HL-60 (cell line): ENCODE measurements around the gene CANX.
A peak's percentile ranks its signal among the peaks of the same experiment; 100 is the strongest.

ENCODE experiments used
- DNase-seq, 2 experiments: peaks; one replicate each; pipeline ENCODE4 v3.0.0-alpha.2; 2010 to 2020; ENCODE audit warnings: low read depth in 1 of 2, low spot score in 1 of 2
- H3K27ac ChIP-seq: fragments of 250-450 bp; sonication (Bioruptor Pico); replicated peaks from 2 replicates; pipeline ENCODE4 v1.5.1; 2020; ENCODE audit warnings: mild to moderate bottlenecking, moderate library complexity
- H3K27me3 ChIP-seq: fragments of 250-450 bp; sonication (Bioruptor Pico); 2 replicates; pipeline ENCODE4 v1.5.1; 2021; ENCODE audit warnings: mild to moderate bottlenecking, moderate library complexity; ENCODE audit not compliant: insufficient read depth, poor library complexity, severe bottlenecking
- H3K4me3 ChIP-seq: replicated peaks from 2 replicates; pipeline ENCODE4 v1.5.1; 2011; ENCODE audit warnings: mild to moderate bottlenecking, control low read depth, low read length; ENCODE audit not compliant: insufficient read depth
- CTCF ChIP-seq: IDR thresholded peaks from one replicate; pipeline ENCODE4 v1.5.1; 2011; ENCODE audit warnings: low read length, control low read depth, inconsistent platforms; ENCODE audit not compliant: insufficient read depth
- GABPA ChIP-seq: IDR thresholded peaks from 2 replicates; pipeline ENCODE4 v1.6.1; 2012; ENCODE audit warnings: low read depth
- POLR2AphosphoS5 ChIP-seq: IDR thresholded peaks from 2 replicates; pipeline ENCODE4 v1.6.1; 2012; ENCODE audit warnings: low read depth
- SPI1 ChIP-seq: IDR thresholded peaks from 2 replicates; pipeline ENCODE4 v1.6.1; 2012; ENCODE audit warnings: low read depth, mild to moderate bottlenecking, borderline replicate concordance
- TF ChIP-seq, protein P1 (sequence below): IDR thresholded peaks from 2 replicates; pipeline ENCODE4 v1.6.1; 2012; ENCODE audit warnings: low read depth; ENCODE audit not compliant: insufficient replicate concordance

The CANX gene

DNA sequence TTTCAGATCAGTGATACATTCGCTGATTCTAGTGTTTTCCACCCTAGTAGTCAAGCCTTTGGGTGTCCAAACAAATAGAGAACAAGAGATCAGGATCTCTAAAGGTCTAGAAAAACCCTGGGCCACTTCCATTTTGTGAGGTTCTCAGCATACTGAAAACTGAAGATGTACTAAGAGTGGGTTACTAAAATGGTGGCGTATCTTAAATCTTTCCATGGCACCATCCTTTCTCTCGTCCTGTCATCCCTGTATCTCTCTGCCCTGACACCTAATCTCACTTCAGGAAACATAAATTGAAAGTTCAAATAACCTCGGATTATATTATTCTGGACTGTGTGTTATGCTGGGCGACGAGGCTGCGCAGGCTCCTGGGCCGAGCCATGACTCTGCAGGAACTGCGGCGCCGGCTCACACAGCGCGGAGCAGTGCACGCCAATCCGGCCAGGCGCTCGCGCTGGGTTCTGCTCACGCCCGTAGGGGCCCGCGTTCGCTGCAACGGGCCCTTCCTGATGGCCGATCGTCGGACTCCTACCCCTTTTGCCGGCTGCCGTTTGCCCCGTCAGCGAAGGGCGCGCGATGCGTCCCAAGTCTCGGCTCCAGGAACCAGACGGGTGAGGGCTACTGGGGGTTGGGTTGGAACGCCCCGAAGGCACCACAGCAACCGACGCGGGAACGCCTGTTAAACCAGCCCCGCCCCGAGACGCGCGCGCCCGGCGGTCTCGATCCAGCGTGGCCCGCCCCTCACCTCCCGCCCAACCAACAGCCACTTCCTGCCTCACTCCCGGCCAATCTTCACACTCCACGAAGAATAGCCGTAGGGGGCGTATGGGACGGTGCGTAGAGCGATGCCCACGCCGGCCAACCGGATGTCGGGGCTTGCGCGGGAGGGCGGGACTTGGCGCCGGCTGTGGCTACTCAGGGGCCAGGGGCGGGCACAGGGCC lies 503 bp upstream of the CANX start:
- no peak for TF ChIP-seq CTCF
- TF ChIP-seq GABPA = peak; percentile 48; the same call in 1 of the 2 replicates
- TF ChIP-seq POLR2AphosphoS5 = peak; percentile 77; the same call in 1 of the 2 replicates
- TF ChIP-seq, protein P1, sequence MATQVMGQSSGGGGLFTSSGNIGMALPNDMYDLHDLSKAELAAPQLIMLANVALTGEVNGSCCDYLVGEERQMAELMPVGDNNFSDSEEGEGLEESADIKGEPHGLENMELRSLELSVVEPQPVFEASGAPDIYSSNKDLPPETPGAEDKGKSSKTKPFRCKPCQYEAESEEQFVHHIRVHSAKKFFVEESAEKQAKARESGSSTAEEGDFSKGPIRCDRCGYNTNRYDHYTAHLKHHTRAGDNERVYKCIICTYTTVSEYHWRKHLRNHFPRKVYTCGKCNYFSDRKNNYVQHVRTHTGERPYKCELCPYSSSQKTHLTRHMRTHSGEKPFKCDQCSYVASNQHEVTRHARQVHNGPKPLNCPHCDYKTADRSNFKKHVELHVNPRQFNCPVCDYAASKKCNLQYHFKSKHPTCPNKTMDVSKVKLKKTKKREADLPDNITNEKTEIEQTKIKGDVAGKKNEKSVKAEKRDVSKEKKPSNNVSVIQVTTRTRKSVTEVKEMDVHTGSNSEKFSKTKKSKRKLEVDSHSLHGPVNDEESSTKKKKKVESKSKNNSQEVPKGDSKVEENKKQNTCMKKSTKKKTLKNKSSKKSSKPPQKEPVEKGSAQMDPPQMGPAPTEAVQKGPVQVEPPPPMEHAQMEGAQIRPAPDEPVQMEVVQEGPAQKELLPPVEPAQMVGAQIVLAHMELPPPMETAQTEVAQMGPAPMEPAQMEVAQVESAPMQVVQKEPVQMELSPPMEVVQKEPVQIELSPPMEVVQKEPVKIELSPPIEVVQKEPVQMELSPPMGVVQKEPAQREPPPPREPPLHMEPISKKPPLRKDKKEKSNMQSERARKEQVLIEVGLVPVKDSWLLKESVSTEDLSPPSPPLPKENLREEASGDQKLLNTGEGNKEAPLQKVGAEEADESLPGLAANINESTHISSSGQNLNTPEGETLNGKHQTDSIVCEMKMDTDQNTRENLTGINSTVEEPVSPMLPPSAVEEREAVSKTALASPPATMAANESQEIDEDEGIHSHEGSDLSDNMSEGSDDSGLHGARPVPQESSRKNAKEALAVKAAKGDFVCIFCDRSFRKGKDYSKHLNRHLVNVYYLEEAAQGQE = peak; percentile 37
- TF ChIP-seq SPI1 = peak; percentile 57; the same call in 1 of the 2 replicates
- DNase-seq = peak; percentile 98 to 99
- H3K27ac ChIP-seq = peak overlapping the region; percentile 98
- peak overlapping the region; percentile 74 for H3K4me3 ChIP-seq
- H3K27me3 ChIP-seq = no peaks in the 10 kb centered on the region

- TF ChIP-seq POLR2AphosphoS5 (peak; percentile 61; the same call in 1 of the 2 replicates), GABPA (no peak), CTCF (no peak), SPI1 (no peak)
- TF ChIP-seq, protein P1 = peak; percentile 22
- Histone ChIP-seq H3K4me3 (peak overlapping the region; percentile 60), H3K27ac (peak overlapping the region; percentile 98), H3K27me3 (no peaks in the 10 kb centered on the region)
- DNase-seq = peak in 1 of 2 experiments; percentile 60
Measured at GRCh38 chr5:179699616-179700237, 960 bp downstream of the CANX start.

- Histone ChIP-seq H3K4me3 (peak overlapping the region; percentile 60), H3K27ac (peak overlapping the region; percentile 98), H3K27me3 (no peaks in the 10 kb centered on the region)
- peak; percentile 58 to 72 for DNase-seq
- TF ChIP-seq GABPA (no peak), CTCF (no peak), POLR2AphosphoS5 (0 out of 2 replicates have a peak, but pooled peaks have one; percentile 9), SPI1 (no peak)
- TF ChIP-seq, protein P1 = no peak
Measured at GRCh38 chr5:179700401-179700918, 1.7 kb downstream of the CANX start.
